ENCODE data around the gene ZRANB3. TPM values are rescaled to one million over a fixed set of nuclear protein-coding genes. Genes with fewer than 3 reads are reported as not detected.

Gene ZRANB3
- total and polyA plus RNA-seq, 8 donors = 3.5 to 11.2 (median 9.5) TPM

GRCh38 chr2:135279209-135279608, 251.8 kb downstream of the ZRANB3 start:
- intact Hi-C loops (cut with DNase I) = no loop called here

GRCh38 chr2:135276525-135276924, 254.5 kb downstream of the ZRANB3 start:
- Histone ChIP-seq H3K4me3 (no peak overlapping the region), H3K36me3 (no peaks in the 10 kb centered on the region), H3K27ac (no peak overlapping the region), H3K4me1 (no peaks in the 10 kb centered on the region), H3K27me3 (no peaks in the 10 kb centered on the region), H3K9me3 (no peaks in the 10 kb centered on the region)
- no peak for TF ChIP-seq CTCF (IDR thresholded peaks at IDR 0.05)
- ATAC-seq = no peak
- no peak for DNase-seq
- intact Hi-C loops (cut with DNase I) = no loop called here

More at GRCh38 chr2:135279209-135279608, 251.8 kb downstream of the ZRANB3 start:
- H3K36me3 ChIP-seq = no peaks in the 10 kb centered on the region
- H3K27me3 ChIP-seq = no peaks in the 10 kb centered on the region
- H3K9me3 ChIP-seq = no peaks in the 10 kb centered on the region
- no peak for TF ChIP-seq CTCF (IDR thresholded peaks at IDR 0.05)
- H3K4me1 ChIP-seq = no peaks in the 10 kb centered on the region
- H3K27ac ChIP-seq = no peak overlapping the region
- H3K4me3 ChIP-seq = no peak overlapping the region
- ATAC-seq (no peak), DNase-seq (no peak)

- no peaks in the 10 kb centered on the region for H3K4me1 ChIP-seq
- H3K36me3 ChIP-seq = no peaks in the 10 kb centered on the region
- no peak overlapping the region for H3K27ac ChIP-seq
- intact Hi-C loops (cut with DNase I) = no loop called here
- ATAC-seq = no peak
- no peaks in the 10 kb centered on the region for H3K27me3 ChIP-seq
- DNase-seq = no peak
- H3K4me3 ChIP-seq = no peak overlapping the region
- TF ChIP-seq CTCF (IDR thresholded peaks at IDR 0.05) = no peak
- H3K9me3 ChIP-seq = no peaks in the 10 kb centered on the region
These were observed 260.0 kb downstream of the ZRANB3 start for GRCh38 chr2:135271006-135271405.

- ATAC-seq (no peak), DNase-seq (no peak)
- Histone ChIP-seq H3K27ac (no peak overlapping the region), H3K4me3 (no peak overlapping the region), H3K9me3 (no peaks in the 10 kb centered on the region), H3K36me3 (no peaks in the 10 kb centered on the region), H3K27me3 (no peaks in the 10 kb centered on the region), H3K4me1 (no peaks in the 10 kb centered on the region)
- TF ChIP-seq CTCF (IDR thresholded peaks at IDR 0.05) = no peak
- intact Hi-C loops (cut with DNase I) = no loop called here
These were observed 265.0 kb downstream of the ZRANB3 start for GRCh38 chr2:135265960-135266490.

- Histone ChIP-seq H3K4me3 (no peak overlapping the region), H3K9me3 (no peaks in the 10 kb centered on the region), H3K27me3 (no peaks in the 10 kb centered on the region), H3K27ac (no peak overlapping the region), H3K36me3 (no peaks in the 10 kb centered on the region), H3K4me1 (no peaks in the 10 kb centered on the region)
- no peak for DNase-seq
- ATAC-seq = no peak
- intact Hi-C loops (cut with DNase I) = no loop called here
- TF ChIP-seq CTCF (IDR thresholded peaks at IDR 0.05) = no peak
These were observed 271.9 kb downstream of the ZRANB3 start for GRCh38 chr2:135259123-135259522.
